22Rv1 (cell line): ENCODE data around the gene DIP2A.
A peak's percentile ranks its signal among the peaks of the same experiment; 100 is the strongest.

ENCODE experiments used
- H3K27ac ChIP-seq: fragments of 450-650 bp; 2 replicates; pipeline ENCODE4 v1.5.1; 2017
- ZFX ChIP-seq: fragments of 450-650 bp; IDR thresholded peaks from 2 replicates; pipeline ENCODE4 v1.6.1; 2017; ENCODE audit warnings: antibody characterized with exemption, borderline replicate concordance
- TF ChIP-seq, protein P1 (sequence below): fragments of 450-650 bp; IDR thresholded peaks from 2 replicates; pipeline ENCODE4 v1.5.1; 2017; ENCODE audit warnings: mild to moderate bottlenecking

The DIP2A gene

DNA sequence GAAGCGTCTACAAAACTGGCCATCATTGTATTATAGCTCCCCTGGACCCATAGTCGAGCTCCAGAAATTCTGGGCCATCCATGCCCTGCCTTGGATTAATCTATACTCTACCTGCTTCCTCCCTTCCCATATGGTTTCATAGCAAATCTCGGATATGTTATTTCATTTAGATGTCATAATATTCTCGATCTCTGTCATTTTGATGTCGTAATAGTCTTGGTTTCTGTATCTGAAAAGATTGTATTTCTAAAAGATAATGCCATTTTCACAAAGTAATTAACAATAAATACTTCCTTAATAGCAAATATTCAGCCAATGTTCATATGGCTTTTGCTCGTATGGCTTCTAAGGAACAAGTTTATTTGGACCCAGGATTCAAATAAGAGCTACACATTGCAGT lies 35.1 kb downstream of the DIP2A start:
- TF ChIP-seq ZFX, result no peak
- TF ChIP-seq, protein P1, sequence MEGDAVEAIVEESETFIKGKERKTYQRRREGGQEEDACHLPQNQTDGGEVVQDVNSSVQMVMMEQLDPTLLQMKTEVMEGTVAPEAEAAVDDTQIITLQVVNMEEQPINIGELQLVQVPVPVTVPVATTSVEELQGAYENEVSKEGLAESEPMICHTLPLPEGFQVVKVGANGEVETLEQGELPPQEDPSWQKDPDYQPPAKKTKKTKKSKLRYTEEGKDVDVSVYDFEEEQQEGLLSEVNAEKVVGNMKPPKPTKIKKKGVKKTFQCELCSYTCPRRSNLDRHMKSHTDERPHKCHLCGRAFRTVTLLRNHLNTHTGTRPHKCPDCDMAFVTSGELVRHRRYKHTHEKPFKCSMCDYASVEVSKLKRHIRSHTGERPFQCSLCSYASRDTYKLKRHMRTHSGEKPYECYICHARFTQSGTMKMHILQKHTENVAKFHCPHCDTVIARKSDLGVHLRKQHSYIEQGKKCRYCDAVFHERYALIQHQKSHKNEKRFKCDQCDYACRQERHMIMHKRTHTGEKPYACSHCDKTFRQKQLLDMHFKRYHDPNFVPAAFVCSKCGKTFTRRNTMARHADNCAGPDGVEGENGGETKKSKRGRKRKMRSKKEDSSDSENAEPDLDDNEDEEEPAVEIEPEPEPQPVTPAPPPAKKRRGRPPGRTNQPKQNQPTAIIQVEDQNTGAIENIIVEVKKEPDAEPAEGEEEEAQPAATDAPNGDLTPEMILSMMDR, result no peak
- H3K27ac ChIP-seq, result no peak overlapping the region

DNA sequence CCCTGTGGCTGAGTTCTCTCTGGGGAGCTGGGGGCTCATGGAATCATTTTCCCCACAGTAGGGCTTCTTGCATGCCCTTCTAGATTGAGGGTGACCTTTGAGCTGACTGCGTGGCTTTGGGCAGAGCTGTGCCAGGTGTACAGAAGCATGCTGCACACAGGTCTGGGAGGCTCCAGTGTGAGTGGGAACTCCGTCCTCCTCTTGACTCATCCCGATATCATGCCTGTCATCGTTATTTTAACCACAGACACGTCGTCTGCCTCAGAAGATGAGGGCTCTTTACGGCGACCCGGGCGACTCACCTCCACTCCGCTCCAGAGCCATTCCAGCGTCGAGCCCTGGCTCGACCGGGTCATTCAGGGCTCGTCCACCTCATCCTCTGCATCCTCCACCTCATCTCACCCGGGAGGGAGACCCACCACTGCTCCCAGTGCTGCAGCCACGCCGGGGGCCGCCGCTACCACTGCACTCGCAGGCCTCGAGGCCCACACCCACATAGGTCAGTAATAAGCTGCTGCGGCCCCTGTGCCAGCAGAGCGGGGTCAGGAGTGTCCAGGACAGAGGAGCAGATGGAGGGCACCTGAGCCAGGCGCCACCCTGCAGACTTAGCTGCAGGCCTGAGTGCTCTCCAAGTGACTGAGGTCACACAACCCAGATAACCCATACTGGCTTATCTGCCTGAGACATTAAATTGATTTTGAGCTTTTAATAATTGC lies 39.8 kb downstream of the DIP2A start:
- no peak overlapping the region for H3K27ac ChIP-seq
- TF ChIP-seq, protein P1, result no peak
- TF ChIP-seq ZFX, result no peak

DNA sequence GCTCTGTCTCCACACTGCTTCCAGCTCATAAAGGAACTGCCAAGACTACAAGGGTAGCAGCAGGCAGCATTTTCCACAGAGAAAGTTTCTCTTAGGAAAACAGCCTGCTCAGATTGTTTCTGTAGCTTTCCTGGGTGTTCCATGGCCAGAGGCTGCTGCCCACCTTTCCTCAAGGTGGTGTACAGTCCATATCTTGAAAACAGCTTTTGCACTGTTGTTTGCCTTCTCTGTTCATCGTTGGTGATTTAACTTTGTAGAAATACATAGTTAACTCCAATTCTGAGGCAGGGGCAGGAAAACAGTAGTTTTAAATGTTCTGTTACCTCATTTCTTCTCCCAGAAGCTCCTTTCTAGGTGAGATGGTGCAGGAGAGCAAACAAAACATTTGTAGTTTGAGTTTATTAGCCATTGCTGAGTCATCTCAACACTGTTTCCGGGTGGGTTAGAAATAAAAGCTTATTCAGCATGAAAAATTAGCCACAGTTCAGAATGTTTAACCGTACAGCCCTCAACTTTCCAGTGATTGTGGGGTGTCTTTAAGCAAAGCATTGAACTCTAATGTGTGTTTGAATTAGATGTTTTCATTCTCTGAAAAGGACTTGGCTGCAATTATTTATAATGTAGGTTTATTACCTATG lies 41.7 kb downstream of the DIP2A start:
- TF ChIP-seq, protein P1, result no peak
- no peak for TF ChIP-seq ZFX
- peak overlapping the region; percentile 62 for H3K27ac ChIP-seq

DNA sequence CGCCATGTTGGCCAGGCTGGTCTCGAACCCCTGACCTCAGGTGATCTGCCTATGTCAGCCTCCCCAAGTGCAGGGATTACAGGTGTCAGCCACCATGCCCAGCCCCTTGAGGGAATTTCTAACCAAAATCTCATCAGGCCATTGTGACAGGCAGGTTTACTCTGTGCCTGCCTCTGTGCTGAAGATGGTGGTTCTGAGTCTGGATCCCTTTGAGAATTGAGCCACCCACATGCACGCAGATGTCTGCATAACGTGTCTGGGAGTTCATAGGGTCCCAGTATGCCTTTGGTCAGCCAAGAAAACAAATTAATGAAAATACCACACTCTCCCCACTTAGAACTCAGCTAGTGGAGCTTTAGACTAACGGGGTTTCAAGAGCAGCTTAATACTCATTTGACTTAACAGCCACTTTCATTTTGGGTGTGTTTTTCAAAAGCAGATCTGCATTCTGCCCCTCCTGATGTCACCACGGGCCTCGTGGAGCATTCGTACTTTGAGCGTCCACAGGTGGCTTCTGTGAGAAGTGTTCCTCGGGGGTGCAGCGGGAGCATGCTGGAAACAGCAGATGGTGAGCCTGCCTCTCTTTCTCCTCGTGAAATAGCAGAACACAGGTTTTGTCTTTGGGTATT lies 45.3 kb downstream of the DIP2A start:
- H3K27ac ChIP-seq, result no peak overlapping the region
- TF ChIP-seq, protein P1, result no peak
- TF ChIP-seq ZFX, result no peak

DNA sequence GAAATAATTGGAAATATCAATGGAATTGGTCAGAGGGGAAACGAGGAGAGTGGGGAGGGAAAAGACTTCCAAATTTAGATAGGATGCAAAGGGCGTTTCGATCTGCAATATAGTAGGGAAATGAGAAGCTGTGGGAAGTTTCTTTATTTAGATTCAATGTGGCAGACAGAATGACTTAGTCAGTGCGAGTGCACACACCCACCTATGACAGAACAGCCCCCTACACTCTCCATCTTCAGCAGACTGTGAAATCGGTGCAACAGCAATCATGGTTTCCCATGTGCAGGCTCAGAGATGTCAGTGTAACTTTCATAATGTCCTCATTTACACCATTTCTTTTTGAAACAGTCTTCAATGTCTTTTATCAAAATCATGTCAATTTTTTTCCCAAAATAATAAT lies 46.0 kb downstream of the DIP2A start:
- TF ChIP-seq, protein P1, result no peak
- TF ChIP-seq ZFX, result no peak
- H3K27ac ChIP-seq, result no peak overlapping the region

DNA sequence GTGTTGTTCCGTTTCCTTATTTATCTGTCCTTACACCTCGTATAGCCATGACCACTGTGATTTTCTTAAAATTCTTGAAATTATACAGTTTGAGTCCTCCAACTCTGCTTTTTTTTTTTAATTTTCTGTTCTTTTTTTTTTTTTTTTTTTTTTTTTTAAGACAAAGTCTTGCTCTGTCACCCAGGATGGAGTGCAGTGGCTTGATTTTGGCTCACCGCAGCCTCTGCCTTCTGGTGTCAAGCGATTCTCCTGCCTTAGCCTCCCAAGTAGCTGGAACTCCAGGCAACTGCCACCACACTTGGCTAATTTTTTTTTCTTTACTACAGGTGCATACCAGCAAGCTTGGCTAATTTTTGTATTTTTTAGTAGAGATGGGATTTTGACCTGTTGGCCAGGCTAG lies 48.9 kb downstream of the DIP2A start:
- TF ChIP-seq, protein P1, result no peak
- no peak for TF ChIP-seq ZFX
- H3K27ac ChIP-seq, result no peak overlapping the region
